HAP-1 (cell line): ENCODE data around the gene RTN4R.
"Not testable (repeated sequence)": the region's sequence is repeated elsewhere in the genome, so short reads cannot be mapped to it uniquely, and the experiment has no call there.

Experiments
- DNase-seq, 2 experiments: peaks; one replicate each; pipeline ENCODE4 v3.0.0-alpha.2; 2016 to 2020; ENCODE audit warnings: low spot score in 2 of 2
- H3K27me3 ChIP-seq: fragments of 250-450 bp; sonication (Bioruptor Pico); 2 replicates; pipeline ENCODE4 v1.5.1; 2020; ENCODE audit warnings: low read depth, mild to moderate bottlenecking, moderate library complexity
- H3K36me3 ChIP-seq: fragments of 250-450 bp; sonication (Bioruptor Pico); replicated peaks from 2 replicates; pipeline ENCODE4 v1.5.1; 2020; ENCODE audit warnings: mild to moderate bottlenecking
- H3K4me1 ChIP-seq: fragments of 250-450 bp; sonication (Bioruptor Pico); 2 replicates; pipeline ENCODE4 v1.5.1; 2020; ENCODE audit warnings: mild to moderate bottlenecking
- H3K4me3 ChIP-seq: fragments of 250-450 bp; sonication (Bioruptor Pico); 2 replicates; pipeline ENCODE4 v1.5.1; 2020; ENCODE audit warnings: mild to moderate bottlenecking, moderate library complexity
- H3K9me3 ChIP-seq: fragments of 250-450 bp; sonication (Bioruptor Pico); 2 replicates; pipeline ENCODE4 v1.5.1; 2020; ENCODE audit warnings: mild to moderate bottlenecking, moderate library complexity
- in situ Hi-C: fragments of 300-500 bp; cut with MboI; formaldehyde crosslinking; loops from 3 replicates; pipeline ENCODE4 v1.14.3; 2020; ENCODE audit warnings: low sequenced_read_pairs, inconsistent platforms, mixed read lengths

RTN4R gene

GRCh38 chr22:20268279-20269012 lies at the start of gene RTN4R:
Gene RTN4R (minus strand): TSS chr22:20268318. CDS start chr22:20268092, 226 bp downstream.
- DNase-seq = peak; percentile 51 to 78
- Histone ChIP-seq H3K4me3 (peak within 1 kb of the TSS; percentile 42), H3K27me3 (no peaks in the 10 kb centered on the region), H3K9me3 (no peaks in the 10 kb centered on the region), H3K36me3 (no peaks in the 10 kb centered on the region), H3K4me1 (peaks cover 7% of the 10 kb centered on the region; the same call in 1 of the 2 replicates)
- in situ Hi-C loops = no loop called here

- H3K4me1 ChIP-seq = peaks cover 11% of the 10 kb centered on the region
- H3K9me3 ChIP-seq, H3K27me3 ChIP-seq, H3K4me3 ChIP-seq, in situ Hi-C loops, H3K36me3 ChIP-seq: not testable (repeated sequence)
- DNase-seq = peak in 1 of 2 experiments; percentile 54
Measured at GRCh38 chr22:20317402-20318042, 49.4 kb upstream of the RTN4R start.

- in situ Hi-C loops = no loop called here
- no peak for DNase-seq
- Histone ChIP-seq H3K4me1 (peaks cover 11% of the 10 kb centered on the region), H3K9me3 (no peaks in the 10 kb centered on the region), H3K36me3 (no peaks in the 10 kb centered on the region), H3K4me3 (no peak overlapping the region), H3K27me3 (no peaks in the 10 kb centered on the region)
Measured at GRCh38 chr22:20316844-20317401, 48.8 kb upstream of the RTN4R start.

- peaks cover 11% of the 10 kb centered on the region for H3K4me1 ChIP-seq
- in situ Hi-C loops = no loop called here
- no peak for DNase-seq
- no peaks in the 10 kb centered on the region for H3K9me3 ChIP-seq
- no peaks in the 10 kb centered on the region for H3K27me3 ChIP-seq
- no peak overlapping the region for H3K4me3 ChIP-seq
- no peaks in the 10 kb centered on the region for H3K36me3 ChIP-seq
Measured at GRCh38 chr22:20316217-20316843, 48.2 kb upstream of the RTN4R start.

GRCh38 chr22:20315337-20316216 lies 47.5 kb upstream of the RTN4R start:
- Histone ChIP-seq H3K4me1 (peaks cover 11% of the 10 kb centered on the region), H3K4me3 (no peak overlapping the region), H3K27me3 (no peaks in the 10 kb centered on the region), H3K9me3 (no peaks in the 10 kb centered on the region), H3K36me3 (no peaks in the 10 kb centered on the region)
- in situ Hi-C loops = no loop called here
- no peak for DNase-seq

- in situ Hi-C loops, H3K9me3 ChIP-seq, H3K27me3 ChIP-seq, H3K4me3 ChIP-seq, DNase-seq, H3K36me3 ChIP-seq: not testable (repeated sequence)
- H3K4me1 ChIP-seq = peaks cover 11% of the 10 kb centered on the region
Measured at GRCh38 chr22:20314741-20315336, 46.7 kb upstream of the RTN4R start.

- DNase-seq, in situ Hi-C loops, H3K27me3 ChIP-seq: not testable (repeated sequence)
Measured at GRCh38 chr22:20314206-20314605, 46.1 kb upstream of the RTN4R start.

GRCh38 chr22:20313306-20314077 lies 45.4 kb upstream of the RTN4R start:
- H3K4me1 ChIP-seq, H3K4me3 ChIP-seq, H3K9me3 ChIP-seq, DNase-seq, H3K27me3 ChIP-seq, in situ Hi-C loops, H3K36me3 ChIP-seq: not testable (repeated sequence)

More at GRCh38 chr22:20314206-20314605, 46.1 kb upstream of the RTN4R start:
- not testable (repeated sequence) for H3K36me3 ChIP-seq, H3K4me3 ChIP-seq, H3K9me3 ChIP-seq
- H3K4me1 ChIP-seq = peaks cover 11% of the 10 kb centered on the region

GRCh38 chr22:20312396-20313191 lies 44.5 kb upstream of the RTN4R start:
- in situ Hi-C loops = no loop called here

GRCh38 chr22:20311249-20312062 lies 43.3 kb upstream of the RTN4R start:
- DNase-seq, H3K9me3 ChIP-seq, H3K27me3 ChIP-seq, in situ Hi-C loops, H3K36me3 ChIP-seq, H3K4me1 ChIP-seq, H3K4me3 ChIP-seq: not testable (repeated sequence)

More at GRCh38 chr22:20312396-20313191, 44.5 kb upstream of the RTN4R start:
- no peaks in the 10 kb centered on the region for H3K9me3 ChIP-seq
- H3K4me1 ChIP-seq = no peaks in the 10 kb centered on the region
- H3K36me3 ChIP-seq = no peaks in the 10 kb centered on the region
- no peak for DNase-seq
- H3K4me3 ChIP-seq = no peak overlapping the region
- H3K27me3 ChIP-seq = no peaks in the 10 kb centered on the region

- H3K4me1 ChIP-seq, in situ Hi-C loops, H3K27me3 ChIP-seq, DNase-seq, H3K36me3 ChIP-seq, H3K9me3 ChIP-seq, H3K4me3 ChIP-seq: not testable (repeated sequence)
Measured at GRCh38 chr22:20310773-20311172, 42.7 kb upstream of the RTN4R start.
